ENCODE measurements around the gene RYR2.

DNA sequence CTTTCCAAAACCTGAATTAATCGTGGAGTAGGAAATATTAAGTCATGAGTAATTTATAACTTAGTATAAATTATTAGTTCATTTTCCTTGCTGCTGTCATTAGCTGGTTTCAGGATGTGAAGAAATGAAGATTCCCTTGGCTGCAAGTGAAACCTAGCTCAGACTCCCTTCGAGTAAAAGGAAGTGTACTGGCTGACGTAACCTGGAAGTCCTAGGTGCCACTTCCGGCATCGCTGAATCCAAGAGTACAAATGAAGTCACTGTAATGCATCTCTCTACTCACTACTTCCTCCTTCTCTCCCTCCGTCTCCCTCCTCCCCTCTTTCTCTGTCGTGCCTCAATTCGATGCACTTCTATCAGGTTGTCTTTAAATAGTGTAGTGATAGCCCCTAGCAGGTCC, 820.0 kb downstream of the RYR2 start:
- TF ChIP-seq, protein P1, sequence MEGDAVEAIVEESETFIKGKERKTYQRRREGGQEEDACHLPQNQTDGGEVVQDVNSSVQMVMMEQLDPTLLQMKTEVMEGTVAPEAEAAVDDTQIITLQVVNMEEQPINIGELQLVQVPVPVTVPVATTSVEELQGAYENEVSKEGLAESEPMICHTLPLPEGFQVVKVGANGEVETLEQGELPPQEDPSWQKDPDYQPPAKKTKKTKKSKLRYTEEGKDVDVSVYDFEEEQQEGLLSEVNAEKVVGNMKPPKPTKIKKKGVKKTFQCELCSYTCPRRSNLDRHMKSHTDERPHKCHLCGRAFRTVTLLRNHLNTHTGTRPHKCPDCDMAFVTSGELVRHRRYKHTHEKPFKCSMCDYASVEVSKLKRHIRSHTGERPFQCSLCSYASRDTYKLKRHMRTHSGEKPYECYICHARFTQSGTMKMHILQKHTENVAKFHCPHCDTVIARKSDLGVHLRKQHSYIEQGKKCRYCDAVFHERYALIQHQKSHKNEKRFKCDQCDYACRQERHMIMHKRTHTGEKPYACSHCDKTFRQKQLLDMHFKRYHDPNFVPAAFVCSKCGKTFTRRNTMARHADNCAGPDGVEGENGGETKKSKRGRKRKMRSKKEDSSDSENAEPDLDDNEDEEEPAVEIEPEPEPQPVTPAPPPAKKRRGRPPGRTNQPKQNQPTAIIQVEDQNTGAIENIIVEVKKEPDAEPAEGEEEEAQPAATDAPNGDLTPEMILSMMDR (IDR thresholded peaks at IDR 0.05): no peak
- TF ChIP-seq POLR2AphosphoS2 (conservative IDR thresholded peaks at IDR 0.05; ENCODE audit: low read length): no peak
- TF ChIP-seq, protein P2, sequence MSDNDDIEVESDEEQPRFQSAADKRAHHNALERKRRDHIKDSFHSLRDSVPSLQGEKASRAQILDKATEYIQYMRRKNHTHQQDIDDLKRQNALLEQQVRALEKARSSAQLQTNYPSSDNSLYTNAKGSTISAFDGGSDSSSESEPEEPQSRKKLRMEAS (IDR thresholded peaks at IDR 0.05): no peak
- TF ChIP-seq ZNF302 (CRISPR knock-in tag; IDR thresholded peaks at IDR 0.05): no peak
- no peak for TF ChIP-seq POLR2A (IDR thresholded peaks at IDR 0.05; ENCODE audit: low read length)
- TF ChIP-seq EHMT2 (IDR thresholded peaks at IDR 0.05; ENCODE audit: low read depth): no peak
- TF ChIP-seq ESRRA (IDR thresholded peaks at IDR 0.05; ENCODE audit: borderline replicate concordance, low read length): no peak
- TF ChIP-seq, protein P3, sequence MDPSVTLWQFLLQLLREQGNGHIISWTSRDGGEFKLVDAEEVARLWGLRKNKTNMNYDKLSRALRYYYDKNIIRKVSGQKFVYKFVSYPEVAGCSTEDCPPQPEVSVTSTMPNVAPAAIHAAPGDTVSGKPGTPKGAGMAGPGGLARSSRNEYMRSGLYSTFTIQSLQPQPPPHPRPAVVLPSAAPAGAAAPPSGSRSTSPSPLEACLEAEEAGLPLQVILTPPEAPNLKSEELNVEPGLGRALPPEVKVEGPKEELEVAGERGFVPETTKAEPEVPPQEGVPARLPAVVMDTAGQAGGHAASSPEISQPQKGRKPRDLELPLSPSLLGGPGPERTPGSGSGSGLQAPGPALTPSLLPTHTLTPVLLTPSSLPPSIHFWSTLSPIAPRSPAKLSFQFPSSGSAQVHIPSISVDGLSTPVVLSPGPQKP (IDR thresholded peaks at IDR 0.05; ENCODE audit: low read depth, low read length): no peak
- TF ChIP-seq CHD2 (IDR thresholded peaks at IDR 0.05; ENCODE audit: low read length, partially characterized antibody): no peak
- TF ChIP-seq, protein P4, sequence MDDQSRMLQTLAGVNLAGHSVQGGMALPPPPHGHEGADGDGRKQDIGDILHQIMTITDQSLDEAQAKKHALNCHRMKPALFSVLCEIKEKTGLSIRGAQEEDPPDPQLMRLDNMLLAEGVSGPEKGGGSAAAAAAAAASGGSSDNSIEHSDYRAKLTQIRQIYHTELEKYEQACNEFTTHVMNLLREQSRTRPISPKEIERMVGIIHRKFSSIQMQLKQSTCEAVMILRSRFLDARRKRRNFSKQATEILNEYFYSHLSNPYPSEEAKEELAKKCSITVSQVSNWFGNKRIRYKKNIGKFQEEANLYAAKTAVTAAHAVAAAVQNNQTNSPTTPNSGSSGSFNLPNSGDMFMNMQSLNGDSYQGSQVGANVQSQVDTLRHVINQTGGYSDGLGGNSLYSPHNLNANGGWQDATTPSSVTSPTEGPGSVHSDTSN (IDR thresholded peaks at IDR 0.05): no peak
- no peak for TF ChIP-seq BHLHE40 (IDR thresholded peaks at IDR 0.05; ENCODE audit: low read depth, low read length)
- TF ChIP-seq RAD21 (conservative IDR thresholded peaks at IDR 0.05 in 1 of 2, IDR thresholded peaks at IDR 0.05 in 1 of 2): no peak

All from A549 (cell line).